ENCODE measurements around the gene UBE2G2.

DNA sequence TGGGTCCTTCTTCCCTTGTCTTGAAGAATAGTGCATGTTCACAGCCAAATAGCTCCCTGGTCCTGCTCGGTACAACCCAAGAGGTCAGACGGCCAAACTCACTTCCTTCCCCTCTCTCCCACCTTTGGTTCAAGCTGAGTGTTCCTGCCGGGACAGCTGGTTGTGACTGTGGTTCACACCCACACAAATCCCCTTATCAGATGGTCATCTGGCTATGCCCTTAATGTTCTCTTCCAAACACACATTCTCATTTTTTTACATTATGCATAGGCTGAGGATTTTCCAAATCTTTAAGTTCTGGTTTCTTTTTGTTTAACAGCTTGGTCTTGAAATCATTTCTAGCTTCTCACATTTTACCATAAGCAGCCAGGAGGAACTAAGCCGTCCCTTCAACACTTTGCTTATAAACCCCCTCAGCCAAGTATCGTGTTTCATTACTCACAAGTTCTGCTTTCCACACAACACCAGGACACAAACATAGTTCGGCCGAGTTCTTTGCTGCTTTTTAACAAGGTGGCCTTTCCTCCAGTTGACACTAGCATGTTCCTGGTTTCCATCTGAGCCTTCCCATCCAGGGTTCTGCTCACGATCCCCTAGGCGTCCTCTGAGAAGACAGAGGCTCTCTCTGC, 70.6 kb downstream of the UBE2G2 start:
- TF ChIP-seq, protein P1, sequence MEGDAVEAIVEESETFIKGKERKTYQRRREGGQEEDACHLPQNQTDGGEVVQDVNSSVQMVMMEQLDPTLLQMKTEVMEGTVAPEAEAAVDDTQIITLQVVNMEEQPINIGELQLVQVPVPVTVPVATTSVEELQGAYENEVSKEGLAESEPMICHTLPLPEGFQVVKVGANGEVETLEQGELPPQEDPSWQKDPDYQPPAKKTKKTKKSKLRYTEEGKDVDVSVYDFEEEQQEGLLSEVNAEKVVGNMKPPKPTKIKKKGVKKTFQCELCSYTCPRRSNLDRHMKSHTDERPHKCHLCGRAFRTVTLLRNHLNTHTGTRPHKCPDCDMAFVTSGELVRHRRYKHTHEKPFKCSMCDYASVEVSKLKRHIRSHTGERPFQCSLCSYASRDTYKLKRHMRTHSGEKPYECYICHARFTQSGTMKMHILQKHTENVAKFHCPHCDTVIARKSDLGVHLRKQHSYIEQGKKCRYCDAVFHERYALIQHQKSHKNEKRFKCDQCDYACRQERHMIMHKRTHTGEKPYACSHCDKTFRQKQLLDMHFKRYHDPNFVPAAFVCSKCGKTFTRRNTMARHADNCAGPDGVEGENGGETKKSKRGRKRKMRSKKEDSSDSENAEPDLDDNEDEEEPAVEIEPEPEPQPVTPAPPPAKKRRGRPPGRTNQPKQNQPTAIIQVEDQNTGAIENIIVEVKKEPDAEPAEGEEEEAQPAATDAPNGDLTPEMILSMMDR (IDR thresholded peaks at IDR 0.05 in 8 of 11, conservative IDR thresholded peaks at IDR 0.05 in 3 of 11): no peak
- TF ChIP-seq POLR2A (IDR thresholded peaks at IDR 0.05): no peak

Measured in spleen (tissue), 7 donors.